HG02970 (cell line): ENCODE data around the gene DYNC1I1.

Experiments used
- ATAC-seq: cut with Tn5 transposase; IDR thresholded peaks from one replicate; pipeline ENCODE4 v1.9.1; 2021; ENCODE audit warnings: mild to moderate bottlenecking, moderate library complexity, moderate number of reproducible peaks; ENCODE audit not compliant: unreplicated experiment, low FRiP score

DYNC1I1 gene

DNA sequence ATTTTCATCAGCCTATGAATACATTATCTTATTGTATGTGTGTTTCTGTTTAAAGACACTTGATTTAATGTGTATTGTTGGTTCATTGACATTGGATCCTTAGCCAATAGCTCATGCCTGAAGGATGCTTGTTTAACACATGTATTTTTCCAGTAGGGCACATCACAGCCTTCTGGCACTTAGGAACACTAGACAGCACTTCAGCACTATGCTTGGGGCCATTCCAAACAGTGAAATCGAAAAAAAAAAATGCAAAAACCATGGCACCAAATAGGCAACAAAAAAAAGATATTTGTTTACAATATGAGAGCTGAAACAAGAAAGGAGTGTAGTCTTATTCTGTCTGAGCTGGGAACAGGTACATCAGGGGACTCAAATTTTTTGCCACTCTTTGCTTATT, 286.7 kb downstream of the DYNC1I1 start:
- no peak for ATAC-seq

- ATAC-seq, result no peak
These were observed 288.7 kb downstream of the DYNC1I1 start for GRCh38 chr7:96061009-96061408.

DNA sequence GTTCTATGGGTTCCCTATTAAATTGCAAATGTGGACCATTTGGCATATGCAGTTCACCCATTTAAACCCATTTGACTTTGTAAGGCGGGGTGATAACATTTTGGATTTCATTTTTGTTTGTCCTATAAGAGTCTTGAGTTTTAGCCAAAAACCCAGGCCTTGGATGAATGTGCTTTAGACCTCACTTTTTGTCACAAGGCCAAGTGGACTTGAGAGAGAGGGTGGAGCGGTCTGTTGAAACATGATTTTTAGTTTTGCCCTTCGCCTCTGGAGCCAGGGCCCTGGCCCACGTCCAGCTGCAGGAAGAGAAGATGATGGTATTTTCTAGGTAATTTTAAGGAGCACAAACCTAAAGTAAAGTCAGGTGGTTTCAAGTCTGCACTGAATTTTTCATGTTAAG, 289.5 kb downstream of the DYNC1I1 start:
- no peak for ATAC-seq

DNA sequence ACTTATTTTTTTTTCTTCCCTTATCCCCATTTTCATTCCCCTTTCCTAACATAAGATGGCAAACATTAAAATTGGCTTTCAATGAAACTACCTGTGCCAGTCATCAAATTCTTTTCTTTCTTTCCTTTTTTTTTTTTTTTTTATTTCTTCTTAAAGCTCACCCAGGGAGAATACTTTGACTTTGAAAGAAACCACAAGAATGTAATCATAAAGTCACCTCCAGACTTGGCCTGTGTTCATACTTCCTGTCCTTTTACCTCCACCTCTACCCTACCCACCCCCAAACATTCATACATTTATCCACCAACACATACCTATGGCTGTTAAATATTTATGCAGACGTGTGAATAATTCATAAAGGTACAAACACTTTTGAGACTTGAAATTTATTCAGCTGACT, 295.0 kb downstream of the DYNC1I1 start:
- ATAC-seq, result no peak

- no peak for ATAC-seq
These were observed 297.0 kb downstream of the DYNC1I1 start for GRCh38 chr7:96069401-96069800.

DNA sequence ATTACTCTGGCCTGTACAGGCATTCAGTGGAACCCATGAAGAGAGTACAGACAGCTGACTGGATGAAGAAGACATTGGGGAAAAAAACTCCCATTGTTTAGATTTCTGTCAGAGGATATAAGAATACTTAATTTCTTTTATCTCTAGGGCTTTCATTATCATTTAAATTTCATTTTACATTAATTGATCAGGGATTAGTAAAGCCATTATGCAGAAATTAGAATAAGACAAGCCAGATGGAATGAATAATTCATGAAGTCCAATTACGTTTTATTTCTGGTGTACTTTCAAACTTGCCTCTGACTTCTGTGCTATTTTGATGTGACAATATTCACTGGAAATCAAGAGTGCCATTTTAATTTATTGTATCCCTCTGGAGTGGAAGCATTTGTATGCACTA, 302.5 kb downstream of the DYNC1I1 start:
- ATAC-seq, result no peak

GRCh38 chr7:96075510-96076349, 303.4 kb downstream of the DYNC1I1 start:
- ATAC-seq, result no peak

- ATAC-seq, result no peak
These were observed 304.0 kb downstream of the DYNC1I1 start for GRCh38 chr7:96076350-96076707.

DNA sequence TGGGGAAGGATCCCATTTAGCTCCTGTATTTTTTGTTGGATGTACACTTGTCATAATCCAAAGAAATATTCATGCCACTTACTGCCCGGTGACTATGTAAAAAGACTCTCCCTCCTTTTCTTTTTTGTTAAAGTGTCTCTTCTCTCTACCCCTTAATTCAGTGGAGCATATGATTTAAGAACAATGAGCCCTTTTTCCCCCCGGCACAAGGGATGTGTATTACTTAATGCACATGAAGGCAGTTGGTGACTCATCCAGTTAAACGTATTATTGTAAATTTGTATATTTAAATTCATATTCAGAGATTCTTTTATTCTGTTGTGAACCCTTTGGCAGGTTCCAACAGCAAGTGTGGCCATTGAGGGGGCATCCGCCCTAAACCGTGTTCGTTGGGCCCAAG, 307.7 kb downstream of the DYNC1I1 start:
- ATAC-seq, result no peak

DNA sequence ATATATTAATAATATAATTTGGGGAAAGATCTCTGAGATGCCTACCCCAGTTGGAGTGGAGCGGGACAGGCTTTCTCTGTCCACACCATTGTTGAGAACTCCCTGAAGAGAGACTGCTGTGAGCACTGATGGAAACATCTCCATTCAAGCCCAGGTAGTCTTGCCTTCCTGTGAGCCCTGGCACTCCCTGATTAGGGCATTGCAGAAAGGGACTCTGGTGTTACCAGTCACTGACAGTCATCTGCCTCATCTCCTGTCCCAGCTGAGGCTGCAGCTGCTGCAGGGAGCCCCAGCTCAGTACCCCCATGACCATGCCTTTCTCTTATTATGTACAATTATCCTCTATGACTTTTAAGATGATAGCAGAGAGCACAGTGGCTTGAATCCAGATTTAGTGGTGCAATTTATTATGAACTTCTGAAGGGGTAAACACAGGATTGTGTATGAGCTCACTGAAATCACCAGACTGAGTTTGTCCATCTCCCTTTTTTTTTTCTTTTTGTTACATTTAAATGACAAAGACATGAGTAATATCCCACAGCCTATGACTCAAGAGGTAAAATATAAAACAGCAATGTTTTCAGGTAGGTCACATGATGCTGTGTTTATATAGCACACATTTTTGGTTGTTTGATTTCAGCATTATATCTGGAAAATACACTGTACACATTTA, 312.7 kb downstream of the DYNC1I1 start:
- no peak for ATAC-seq

DNA sequence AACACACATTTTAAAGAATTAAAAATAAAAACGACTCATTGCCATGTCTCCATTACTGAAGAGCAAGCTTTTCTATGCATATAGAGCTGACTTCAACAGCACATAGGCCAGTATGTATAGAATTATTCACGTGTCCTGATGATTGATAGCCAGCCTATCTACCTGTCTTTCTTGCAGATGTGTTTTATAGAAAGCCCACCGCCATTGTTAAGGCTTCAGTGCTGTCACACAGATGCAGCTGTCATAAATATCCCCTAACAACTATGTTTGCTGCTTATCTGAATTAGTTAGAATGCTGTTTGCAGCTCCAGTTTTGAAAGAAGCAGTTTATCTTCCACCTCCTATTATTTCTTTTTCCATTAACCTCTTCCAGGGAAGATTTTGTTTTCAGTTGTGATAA, 313.6 kb downstream of the DYNC1I1 start:
- no peak for ATAC-seq

DNA sequence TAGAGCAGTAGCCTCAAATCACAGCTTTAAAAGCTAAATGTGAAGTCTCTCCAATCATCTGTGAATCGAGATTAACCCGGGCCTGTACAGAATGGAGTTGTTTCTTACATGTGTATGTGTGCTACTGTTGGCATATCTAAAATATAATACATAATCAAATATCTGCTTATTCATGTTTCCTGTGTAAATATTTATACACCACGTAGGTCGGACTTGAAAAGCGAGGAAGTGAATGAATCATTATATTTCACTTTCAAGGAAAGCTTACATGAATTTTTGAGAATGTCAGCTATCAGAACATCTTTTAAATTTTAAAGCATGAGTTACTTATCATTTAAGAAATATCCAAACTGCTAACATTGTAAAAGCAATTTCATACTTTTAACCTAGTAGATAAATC, 316.2 kb downstream of the DYNC1I1 start:
- ATAC-seq, result no peak

DNA sequence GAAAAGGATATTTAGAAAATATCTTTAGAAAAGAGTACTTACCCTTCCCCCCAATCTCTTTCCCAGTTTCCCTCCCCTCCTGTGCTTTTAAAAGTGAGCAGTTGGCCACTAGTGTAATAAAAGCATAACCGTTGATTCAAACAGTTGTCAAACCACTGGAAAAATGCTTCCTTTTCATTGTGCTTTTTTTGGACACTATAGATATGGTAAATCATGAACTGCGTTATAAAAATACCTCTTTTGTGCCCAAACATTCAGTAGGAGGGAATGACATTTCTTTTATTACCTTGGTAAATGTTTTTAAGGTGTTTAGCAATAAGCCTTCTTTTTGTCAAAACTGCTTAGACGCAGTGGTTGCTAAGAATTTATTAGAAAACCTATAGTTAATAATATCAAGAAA, 317.2 kb downstream of the DYNC1I1 start:
- no peak for ATAC-seq

DNA sequence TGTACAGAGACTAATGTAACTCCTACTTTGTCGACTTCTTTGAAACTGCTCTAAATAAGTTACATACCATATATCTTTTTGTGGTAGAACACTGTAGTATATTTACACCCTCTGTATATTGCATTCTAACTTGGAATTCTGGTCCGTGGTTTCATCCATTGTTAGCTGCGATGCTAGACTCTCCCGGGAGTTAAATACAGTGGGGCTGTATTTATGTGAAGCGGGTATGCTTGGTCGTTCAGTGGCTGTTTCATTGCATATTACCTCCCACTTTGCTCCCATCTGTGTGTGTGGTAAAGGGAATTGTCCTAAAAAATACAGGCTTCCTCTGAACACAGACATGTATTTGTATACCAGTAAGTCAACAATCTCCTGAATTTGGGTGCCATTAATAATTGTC, 318.4 kb downstream of the DYNC1I1 start:
- no peak for ATAC-seq

DNA sequence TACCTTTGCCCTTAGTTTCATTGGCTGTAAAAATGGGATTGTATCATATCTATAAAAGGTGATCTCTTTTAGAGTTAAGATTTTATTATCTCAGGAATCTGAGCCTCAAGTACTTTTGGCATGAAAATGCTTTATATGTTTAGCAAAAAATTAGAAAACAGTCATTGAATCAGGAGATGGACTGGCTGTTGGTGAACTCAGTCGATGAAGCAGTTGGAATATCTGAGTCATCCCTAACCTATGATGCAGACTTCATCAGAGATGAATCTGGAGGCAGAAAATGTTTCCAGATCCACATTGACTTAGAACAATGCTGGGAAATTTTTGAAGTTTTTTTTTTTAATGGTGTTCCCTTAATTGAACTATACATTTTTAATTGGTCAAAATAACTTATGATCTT, 321.1 kb downstream of the DYNC1I1 start:
- ATAC-seq, result no peak

- no peak for ATAC-seq
These were observed 325.5 kb downstream of the DYNC1I1 start for GRCh38 chr7:96097835-96098234.

GRCh38 chr7:96100737-96101136, 328.4 kb downstream of the DYNC1I1 start:
- ATAC-seq, result no peak

GRCh38 chr7:96102096-96102811, 329.9 kb downstream of the DYNC1I1 start:
- ATAC-seq, result no peak

GRCh38 chr7:96104984-96105383, 332.6 kb downstream of the DYNC1I1 start:
- ATAC-seq, result no peak

- no peak for ATAC-seq
These were observed 339.1 kb downstream of the DYNC1I1 start for GRCh38 chr7:96111405-96111804.

- no peak for ATAC-seq
These were observed 341.8 kb downstream of the DYNC1I1 start for GRCh38 chr7:96114190-96114589.
